ENCODE results near the gene KLK15. TPM values are rescaled to one million over a fixed set of nuclear protein-coding genes. Genes with fewer than 3 reads are reported as not detected.

The KLK15 gene
- total RNA-seq, 1 donor from 2014 or later = not detected

DNA sequence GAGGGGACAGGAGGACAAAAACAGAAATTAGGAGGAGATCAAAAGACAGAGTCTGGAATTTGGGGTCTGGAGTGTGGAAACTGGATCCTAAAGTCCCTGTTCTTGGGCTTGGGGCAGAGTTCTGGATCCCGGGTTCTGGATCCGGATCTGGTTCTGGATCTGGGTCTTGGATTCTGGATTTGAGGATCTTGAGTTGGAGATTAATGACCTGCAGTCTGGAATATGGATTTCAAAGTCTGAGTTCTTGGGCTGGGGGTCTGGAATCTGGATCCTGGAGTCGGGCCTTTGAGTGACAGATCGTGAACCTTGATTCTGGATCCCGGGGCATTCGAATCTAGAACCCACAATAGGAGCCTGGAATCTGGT lies 411 bp upstream of the KLK15 start:
- no peak for DNase-seq (ENCODE audit: extremely low spot score in 2 of 2)
- H3K27me3 ChIP-seq = no peaks in the 10 kb centered on the region
- TF ChIP-seq, protein P1, sequence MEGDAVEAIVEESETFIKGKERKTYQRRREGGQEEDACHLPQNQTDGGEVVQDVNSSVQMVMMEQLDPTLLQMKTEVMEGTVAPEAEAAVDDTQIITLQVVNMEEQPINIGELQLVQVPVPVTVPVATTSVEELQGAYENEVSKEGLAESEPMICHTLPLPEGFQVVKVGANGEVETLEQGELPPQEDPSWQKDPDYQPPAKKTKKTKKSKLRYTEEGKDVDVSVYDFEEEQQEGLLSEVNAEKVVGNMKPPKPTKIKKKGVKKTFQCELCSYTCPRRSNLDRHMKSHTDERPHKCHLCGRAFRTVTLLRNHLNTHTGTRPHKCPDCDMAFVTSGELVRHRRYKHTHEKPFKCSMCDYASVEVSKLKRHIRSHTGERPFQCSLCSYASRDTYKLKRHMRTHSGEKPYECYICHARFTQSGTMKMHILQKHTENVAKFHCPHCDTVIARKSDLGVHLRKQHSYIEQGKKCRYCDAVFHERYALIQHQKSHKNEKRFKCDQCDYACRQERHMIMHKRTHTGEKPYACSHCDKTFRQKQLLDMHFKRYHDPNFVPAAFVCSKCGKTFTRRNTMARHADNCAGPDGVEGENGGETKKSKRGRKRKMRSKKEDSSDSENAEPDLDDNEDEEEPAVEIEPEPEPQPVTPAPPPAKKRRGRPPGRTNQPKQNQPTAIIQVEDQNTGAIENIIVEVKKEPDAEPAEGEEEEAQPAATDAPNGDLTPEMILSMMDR (IDR thresholded peaks at IDR 0.05) = no peak
- no peak for TF ChIP-seq POLR2A (IDR thresholded peaks at IDR 0.05)
- no peak for TF ChIP-seq POLR2AphosphoS5 (IDR thresholded peaks at IDR 0.05; ENCODE audit: insufficient read depth in 1 of 2, low read depth in 1 of 2)
- intact Hi-C loops (cut with DNase I) = no loop called here
- H3K9me3 ChIP-seq = no peaks in the 10 kb centered on the region
- no peak overlapping the region for H3K27ac ChIP-seq
- H3K36me3 ChIP-seq = no peaks in the 10 kb centered on the region
- H3K4me1 ChIP-seq = peaks cover 16% of the 10 kb centered on the region
- H3K4me3 ChIP-seq = no peak overlapping the region

DNA sequence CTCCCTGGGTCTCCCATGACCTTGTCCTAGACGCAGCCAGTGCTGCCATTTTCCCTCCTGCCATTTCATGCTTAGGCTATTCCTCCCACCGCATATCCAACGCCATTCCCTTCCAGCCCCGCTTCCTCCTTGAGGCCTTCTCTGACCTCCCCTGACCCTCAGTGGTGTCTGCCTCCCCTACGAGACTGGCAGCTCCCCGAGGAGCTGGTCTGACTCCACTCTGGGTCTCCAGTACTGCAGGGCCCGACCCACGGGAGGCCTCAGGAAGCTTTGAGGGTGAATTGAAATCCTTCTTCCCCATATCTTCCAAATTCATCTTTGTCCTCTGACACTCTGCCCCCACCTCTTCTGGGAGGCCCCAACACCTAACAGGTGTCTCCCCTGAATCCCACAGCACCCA lies 708 bp downstream of the KLK15 start:
- TF ChIP-seq, protein P1 (IDR thresholded peaks at IDR 0.05) = no peak
- no peak for TF ChIP-seq POLR2AphosphoS5 (IDR thresholded peaks at IDR 0.05; ENCODE audit: insufficient read depth in 1 of 2, low read depth in 1 of 2)
- TF ChIP-seq POLR2A (IDR thresholded peaks at IDR 0.05) = no peak

DNA sequence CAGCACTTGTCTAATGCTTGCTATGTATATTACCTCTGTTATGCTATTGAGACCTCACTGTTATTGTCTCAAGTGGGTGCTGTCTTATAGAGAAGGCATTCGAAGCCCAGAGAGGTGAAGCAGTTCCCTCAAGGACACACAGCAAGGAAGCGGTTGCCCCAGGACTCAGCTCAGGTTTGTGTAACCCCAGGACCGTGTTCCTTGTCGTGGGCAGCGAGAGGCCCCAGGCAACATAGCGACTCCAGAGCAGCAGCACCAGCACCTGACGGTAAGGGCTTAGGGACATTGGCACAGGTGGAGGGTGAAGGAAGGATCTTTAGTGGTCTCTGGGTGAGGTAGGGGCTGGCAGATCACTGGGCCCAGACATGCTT lies 2.4 kb downstream of the KLK15 start:
- TF ChIP-seq POLR2A (IDR thresholded peaks at IDR 0.05) = no peak
- TF ChIP-seq, protein P1 (IDR thresholded peaks at IDR 0.05) = no peak
- no peak for TF ChIP-seq POLR2AphosphoS5 (IDR thresholded peaks at IDR 0.05; ENCODE audit: insufficient read depth in 1 of 2, low read depth in 1 of 2)
- H3K27me3 ChIP-seq = no peaks in the 10 kb centered on the region
- no peak overlapping the region for H3K4me3 ChIP-seq
- DNase-seq (ENCODE audit: extremely low spot score in 2 of 2) = no peak
- intact Hi-C loops (cut with DNase I) = no loop called here
- H3K27ac ChIP-seq = no peak overlapping the region
- H3K4me1 ChIP-seq = peaks cover 9% of the 10 kb centered on the region
- H3K36me3 ChIP-seq = no peaks in the 10 kb centered on the region
- H3K9me3 ChIP-seq = no peaks in the 10 kb centered on the region

More for the DNA sequence above, 708 bp downstream of the KLK15 start:
- Histone ChIP-seq H3K4me1 (peaks cover 16% of the 10 kb centered on the region), H3K9me3 (no peaks in the 10 kb centered on the region), H3K36me3 (no peaks in the 10 kb centered on the region), H3K27me3 (no peaks in the 10 kb centered on the region), H3K27ac (no peak overlapping the region), H3K4me3 (no peak overlapping the region)
- intact Hi-C loops (cut with DNase I) = no loop called here
- DNase-seq (ENCODE audit: extremely low spot score in 2 of 2) = no peak

DNA sequence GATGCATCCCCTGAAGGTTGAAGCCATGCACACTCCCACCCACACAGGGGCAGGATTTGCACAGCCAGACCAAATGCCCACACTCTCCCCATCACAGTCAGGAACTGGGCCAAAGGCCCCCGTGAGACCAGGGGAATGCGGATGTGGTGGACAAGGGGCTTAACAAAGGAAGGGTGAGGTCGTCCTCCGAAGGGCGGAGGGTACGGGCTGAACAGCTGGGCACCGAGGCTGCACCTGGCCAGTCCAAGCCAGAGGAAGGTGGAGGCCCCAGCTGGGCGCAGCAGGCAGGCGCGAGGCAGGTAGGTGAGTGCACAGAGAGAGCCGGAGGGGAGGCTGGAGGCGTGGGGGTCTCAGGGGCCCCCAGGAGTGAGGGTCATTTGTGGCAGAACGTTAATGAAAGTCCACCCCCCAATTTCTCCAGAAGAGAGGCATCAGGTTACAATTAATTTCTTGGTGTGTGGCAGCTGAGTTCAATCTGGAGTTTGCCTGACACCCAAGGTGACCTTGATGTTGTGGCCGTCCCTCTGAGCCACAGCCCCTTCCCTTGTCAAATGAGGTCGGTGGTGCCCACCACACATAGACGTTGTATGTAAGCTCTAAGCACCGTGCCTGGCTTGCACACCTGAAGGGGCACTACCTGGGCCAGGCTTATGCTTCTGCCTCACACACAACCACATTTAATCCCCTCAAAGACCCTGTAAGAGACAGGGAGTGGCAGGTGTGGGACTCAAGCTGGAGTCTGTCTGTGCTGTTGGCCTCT lies 2.9 kb downstream of the KLK15 start:
- Histone ChIP-seq H3K4me3 (no peak overlapping the region), H3K27ac (no peak overlapping the region), H3K4me1 (peaks cover 5% of the 10 kb centered on the region), H3K36me3 (no peaks in the 10 kb centered on the region), H3K9me3 (no peaks in the 10 kb centered on the region), H3K27me3 (no peaks in the 10 kb centered on the region)
- DNase-seq (ENCODE audit: extremely low spot score in 2 of 2) = no peak
- TF ChIP-seq POLR2AphosphoS5 (IDR thresholded peaks at IDR 0.05; ENCODE audit: insufficient read depth in 1 of 2, low read depth in 1 of 2) = no peak
- TF ChIP-seq, protein P1 (IDR thresholded peaks at IDR 0.05) = no peak
- no peak for TF ChIP-seq POLR2A (IDR thresholded peaks at IDR 0.05)
- intact Hi-C loops (cut with DNase I) = no loop called here

DNA sequence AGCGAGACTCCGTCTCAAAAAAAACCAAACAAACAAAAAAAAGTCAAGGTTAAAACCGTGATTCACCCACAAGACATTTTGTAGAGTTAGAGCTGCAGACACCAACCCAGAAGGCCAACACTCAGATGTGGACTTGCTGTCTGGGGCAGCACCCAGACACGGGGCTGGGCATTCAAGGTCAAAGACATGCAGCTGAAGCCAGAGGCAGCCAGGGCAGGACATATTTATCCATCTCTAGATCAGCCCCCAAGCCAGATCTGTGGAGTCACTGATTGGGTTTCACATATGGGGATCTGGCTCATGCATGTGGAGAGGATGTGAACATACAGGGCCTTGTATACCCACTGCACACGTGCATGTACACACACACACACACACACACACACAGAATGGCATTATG lies 3.6 kb downstream of the KLK15 start:
- TF ChIP-seq, protein P1 (IDR thresholded peaks at IDR 0.05) = no peak
- no peak for TF ChIP-seq POLR2AphosphoS5 (IDR thresholded peaks at IDR 0.05; ENCODE audit: insufficient read depth in 1 of 2, low read depth in 1 of 2)
- no peak for TF ChIP-seq POLR2A (IDR thresholded peaks at IDR 0.05)
- no peak overlapping the region for H3K27ac ChIP-seq
- H3K4me1 ChIP-seq = no peaks in the 10 kb centered on the region
- no peaks in the 10 kb centered on the region for H3K9me3 ChIP-seq
- no peaks in the 10 kb centered on the region for H3K36me3 ChIP-seq
- H3K27me3 ChIP-seq = no peaks in the 10 kb centered on the region
- no peak for DNase-seq (ENCODE audit: extremely low spot score in 2 of 2)
- intact Hi-C loops (cut with DNase I) = no loop called here
- H3K4me3 ChIP-seq = no peak overlapping the region
